Fibroblast of villous mesenchyme (primary cell): ENCODE measurements around the gene ULK2. TPM values are rescaled to one million over a fixed set of nuclear protein-coding genes. Genes with fewer than 3 reads are reported as not detected.

Source experiments
- DNase-seq: peaks from one replicate; pipeline ENCODE4 v3.0.0-alpha.2; 2010; ENCODE audit warnings: low read depth
- H3K4me3 ChIP-seq: 2 replicates; pipeline ENCODE4 v1.5.1; 2011; ENCODE audit warnings: low read depth, mild to moderate bottlenecking, low read length
- CTCF ChIP-seq: IDR thresholded peaks from 2 replicates; pipeline ENCODE4 v1.5.1; 2012; ENCODE audit warnings: low read depth, mild to moderate bottlenecking, low read length; ENCODE audit not compliant: insufficient read depth
- total RNA-seq: library from RNA; depleted of rRNA; stranded (reverse); fragments of >200 nt; gene quantifications from 2 replicates; pipeline ENCODE4 v1.2.3, GENCODE V29; 2012

The ULK2 gene
- total RNA-seq, 1 donor: 16.8 TPM

- TF ChIP-seq CTCF: no peak
- no peak overlapping the region for H3K4me3 ChIP-seq
- DNase-seq: no peak
These were observed 129.7 kb downstream of the ULK2 start for GRCh38 chr17:19738073-19738449.

- no peak for TF ChIP-seq CTCF
- no peak for DNase-seq
- no peak overlapping the region for H3K4me3 ChIP-seq
These were observed 130.2 kb downstream of the ULK2 start for GRCh38 chr17:19737305-19738072.

GRCh38 chr17:19736071-19736470 lies 131.7 kb downstream of the ULK2 start:
- no peak overlapping the region for H3K4me3 ChIP-seq
- TF ChIP-seq CTCF: no peak
- no peak for DNase-seq

- no peak for TF ChIP-seq CTCF
- H3K4me3 ChIP-seq: no peak overlapping the region
- no peak for DNase-seq
These were observed 133.7 kb downstream of the ULK2 start for GRCh38 chr17:19733953-19734526.

- H3K4me3 ChIP-seq: no peak overlapping the region
- no peak for DNase-seq
- no peak for TF ChIP-seq CTCF
These were observed 136.1 kb downstream of the ULK2 start for GRCh38 chr17:19731626-19732025.

GRCh38 chr17:19730843-19731242 lies 136.9 kb downstream of the ULK2 start:
- H3K4me3 ChIP-seq: no peak overlapping the region
- TF ChIP-seq CTCF: no peak
- no peak for DNase-seq

GRCh38 chr17:19729900-19730299 lies 137.8 kb downstream of the ULK2 start:
- no peak for TF ChIP-seq CTCF

More at GRCh38 chr17:19729900-19730299, 137.8 kb downstream of the ULK2 start:
- no peak overlapping the region for H3K4me3 ChIP-seq
- no peak for DNase-seq
